GM18909 (cell line): ENCODE data around the gene GALNT18.
"Not testable (repeated sequence)": the region's sequence is repeated elsewhere in the genome, so short reads cannot be mapped to it uniquely, and the experiment has no call there.

ENCODE experiments used
- ATAC-seq: cut with Tn5 transposase; IDR thresholded peaks from one replicate; pipeline ENCODE4 v1.9.1; 2021; ENCODE audit warnings: mild to moderate bottlenecking; ENCODE audit not compliant: unreplicated experiment, poor library complexity

Gene GALNT18

GRCh38 chr11:11374358-11375148 lies 247.3 kb downstream of the GALNT18 start:
- ATAC-seq = peak; percentile 71

GRCh38 chr11:11373934-11374333 lies 247.9 kb downstream of the GALNT18 start:
- ATAC-seq = no peak

GRCh38 chr11:11372461-11372860 lies 249.3 kb downstream of the GALNT18 start:
- no peak for ATAC-seq

GRCh38 chr11:11370962-11371303 lies 250.9 kb downstream of the GALNT18 start:
- ATAC-seq = no peak

GRCh38 chr11:11370255-11370961 lies 251.4 kb downstream of the GALNT18 start:
- ATAC-seq = no peak

GRCh38 chr11:11366793-11367192 lies 255.0 kb downstream of the GALNT18 start:
- ATAC-seq = no peak

GRCh38 chr11:11363674-11364073 lies 258.1 kb downstream of the GALNT18 start:
- no peak for ATAC-seq

GRCh38 chr11:11359611-11360010 lies 262.2 kb downstream of the GALNT18 start:
- no peak for ATAC-seq

GRCh38 chr11:11356842-11357241 lies 265.0 kb downstream of the GALNT18 start:
- no peak for ATAC-seq

GRCh38 chr11:11352878-11353277 lies 268.9 kb downstream of the GALNT18 start, which contains the start of gene CSNK2A3:
Gene CSNK2A3, minus strand, starts transcription at chr11:11353250. Its CDS starts 131 bp downstream, at chr11:11353119.
- not testable (repeated sequence) for ATAC-seq

- ATAC-seq = not testable (repeated sequence)
Measured at GRCh38 chr11:11351851-11352250, 270.0 kb downstream of the GALNT18 start.

GRCh38 chr11:11351042-11351586 lies 270.7 kb downstream of the GALNT18 start:
- no peak for ATAC-seq

GRCh38 chr11:11349870-11350337 lies 271.9 kb downstream of the GALNT18 start:
- ATAC-seq = no peak

GRCh38 chr11:11349106-11349825 lies 272.5 kb downstream of the GALNT18 start:
- no peak for ATAC-seq

GRCh38 chr11:11348303-11348702 lies 273.5 kb downstream of the GALNT18 start:
- ATAC-seq = no peak

- ATAC-seq = no peak
Measured at GRCh38 chr11:11347592-11347991, 274.2 kb downstream of the GALNT18 start.

- ATAC-seq = no peak
Measured at GRCh38 chr11:11346303-11346702, 275.5 kb downstream of the GALNT18 start.

GRCh38 chr11:11345099-11345498 lies 276.7 kb downstream of the GALNT18 start:
- ATAC-seq = no peak

- no peak for ATAC-seq
Measured at GRCh38 chr11:11344045-11344444, 277.8 kb downstream of the GALNT18 start.

GRCh38 chr11:11338304-11338703 lies 283.5 kb downstream of the GALNT18 start:
- ATAC-seq = no peak

GRCh38 chr11:11336664-11337063 lies 285.1 kb downstream of the GALNT18 start:
- ATAC-seq = no peak
